ENCODE results near the gene HEMK1. TPM values are rescaled to one million over a fixed set of nuclear protein-coding genes. Genes with fewer than 3 reads are reported as not detected.

Gene HEMK1
- total RNA-seq, 2 donors from 2014 or later = 24.1 to 25.8 TPM

DNA sequence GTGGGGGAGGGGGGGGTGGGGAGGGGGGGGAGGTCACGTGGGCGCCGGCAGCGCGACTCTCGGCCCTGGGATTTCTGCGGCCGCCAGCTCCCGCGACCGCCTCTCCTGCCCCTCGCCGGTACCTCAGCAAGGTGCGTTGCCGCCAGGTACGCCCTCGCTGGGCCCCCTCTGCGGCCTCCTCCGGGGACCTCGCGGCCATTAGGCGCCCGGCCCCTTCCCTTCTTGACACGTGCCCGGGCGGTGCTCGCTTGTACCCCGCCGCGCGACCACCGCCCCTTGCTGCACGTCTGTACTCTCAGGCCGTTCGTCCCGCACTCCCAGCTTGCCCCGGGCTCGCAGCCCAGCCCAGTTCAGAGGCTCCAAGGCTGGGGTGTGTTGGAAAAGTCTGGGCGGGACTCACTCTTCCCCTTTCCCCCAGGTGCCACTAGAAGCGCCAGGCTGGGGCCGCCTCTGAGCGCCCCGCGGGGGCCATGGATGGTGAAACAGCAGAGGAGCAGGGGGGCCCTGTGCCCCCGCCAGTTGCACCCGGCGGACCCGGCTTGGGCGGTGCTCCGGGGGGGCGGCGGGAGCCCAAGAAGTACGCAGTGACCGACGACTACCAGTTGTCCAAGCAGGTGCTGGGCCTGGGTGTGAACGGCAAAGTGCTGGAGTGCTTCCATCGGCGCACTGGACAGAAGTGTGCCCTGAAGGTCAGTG, 47.9 kb downstream of the HEMK1 start, which contains the start of gene MAPKAPK3:
TSS of gene MAPKAPK3 (plus strand) at position 56 of the 696 bp plus-strand sequence. CDS start at position 471, 415 bp downstream.
- Mint-ChIP-seq H3K4me3 (peak within 1 kb of the TSS; percentile 71), H3K4me1 (peaks cover 15% of the 10 kb centered on the region), H3K36me3 (ENCODE audit: low read depth) (peaks cover 5% of the 10 kb centered on the region), H3K9me3 (no peaks in the 10 kb centered on the region), H3K27me3 (ENCODE audit: insufficient read depth) (peaks cover 23% of the 10 kb centered on the region), H3K27ac (peak within 1 kb of the TSS; percentile 86)
- peak within 1 kb of the TSS; percentile 68 for H3K9ac ChIP-seq (ENCODE audit: extremely low read depth, low read length, poor library complexity, severe bottlenecking)
- H3K4me3 ChIP-seq (ENCODE audit: low read length) = peak within 1 kb of the TSS; percentile 87
- no peak for DNase-seq
- H3K36me3 ChIP-seq (ENCODE audit: control insufficient read depth, insufficient read depth, low read length) = no peaks in the 10 kb centered on the region
- TF ChIP-seq, protein P1, sequence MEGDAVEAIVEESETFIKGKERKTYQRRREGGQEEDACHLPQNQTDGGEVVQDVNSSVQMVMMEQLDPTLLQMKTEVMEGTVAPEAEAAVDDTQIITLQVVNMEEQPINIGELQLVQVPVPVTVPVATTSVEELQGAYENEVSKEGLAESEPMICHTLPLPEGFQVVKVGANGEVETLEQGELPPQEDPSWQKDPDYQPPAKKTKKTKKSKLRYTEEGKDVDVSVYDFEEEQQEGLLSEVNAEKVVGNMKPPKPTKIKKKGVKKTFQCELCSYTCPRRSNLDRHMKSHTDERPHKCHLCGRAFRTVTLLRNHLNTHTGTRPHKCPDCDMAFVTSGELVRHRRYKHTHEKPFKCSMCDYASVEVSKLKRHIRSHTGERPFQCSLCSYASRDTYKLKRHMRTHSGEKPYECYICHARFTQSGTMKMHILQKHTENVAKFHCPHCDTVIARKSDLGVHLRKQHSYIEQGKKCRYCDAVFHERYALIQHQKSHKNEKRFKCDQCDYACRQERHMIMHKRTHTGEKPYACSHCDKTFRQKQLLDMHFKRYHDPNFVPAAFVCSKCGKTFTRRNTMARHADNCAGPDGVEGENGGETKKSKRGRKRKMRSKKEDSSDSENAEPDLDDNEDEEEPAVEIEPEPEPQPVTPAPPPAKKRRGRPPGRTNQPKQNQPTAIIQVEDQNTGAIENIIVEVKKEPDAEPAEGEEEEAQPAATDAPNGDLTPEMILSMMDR (conservative IDR thresholded peaks at IDR 0.05) = peak; percentile 15
- peaks cover under 1% of the 10 kb centered on the region for H3K4me1 ChIP-seq (ENCODE audit: control insufficient read depth, insufficient read depth, low read length)
- peaks cover 14% of the 10 kb centered on the region for H3K27me3 ChIP-seq (ENCODE audit: control insufficient read depth, insufficient read depth, low read length, poor library complexity, severe bottlenecking)
- WGBS, 2 experiments (ENCODE audit: insufficient coverage in 1 of 2, insufficient read length in 1 of 2) = 2 to 3% methylated on average over 37 to 57 of the region's 58 CpGs
- H3K9me3 ChIP-seq (ENCODE audit: control insufficient read depth, low read length) = no peaks in the 10 kb centered on the region
- peak within 1 kb of the TSS; percentile 47 for H3K27ac ChIP-seq (ENCODE audit: low read depth, low read length)

DNA sequence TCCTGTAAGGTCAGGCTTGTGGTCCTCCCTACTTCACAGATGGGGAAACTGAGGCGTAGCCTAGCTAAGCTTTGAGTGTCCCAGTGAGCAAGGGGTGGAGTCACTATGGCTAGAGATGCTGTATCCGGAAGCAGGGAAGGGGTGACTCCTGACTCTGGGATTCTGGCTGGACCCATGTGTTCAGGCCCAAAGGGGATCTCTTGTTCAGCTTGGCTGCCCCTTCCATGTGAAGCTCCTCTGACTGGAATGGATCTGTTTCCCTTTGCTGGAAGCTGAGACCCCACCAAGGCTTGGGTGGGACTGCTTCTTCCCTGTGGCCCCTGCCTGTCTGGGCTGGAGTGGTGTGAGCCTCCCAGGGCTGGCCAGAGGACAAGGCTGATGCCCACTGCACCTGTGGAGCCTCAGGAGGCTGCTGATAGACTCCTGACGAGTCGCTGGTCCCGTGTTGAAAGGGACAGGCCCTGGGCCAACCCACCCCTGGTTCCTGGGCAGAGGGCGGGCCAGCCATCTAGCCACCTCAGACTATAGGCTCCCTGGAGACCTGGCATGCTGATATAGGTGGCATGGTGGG, 48.7 kb downstream of the HEMK1 start:
- TF ChIP-seq, protein P1 (conservative IDR thresholded peaks at IDR 0.05) = no peak
- Mint-ChIP-seq H3K27ac (no peak overlapping the region), H3K27me3 (ENCODE audit: insufficient read depth) (peaks cover 15% of the 10 kb centered on the region), H3K9me3 (no peaks in the 10 kb centered on the region), H3K4me3 (peak overlapping the region; percentile 71), H3K4me1 (peaks cover 17% of the 10 kb centered on the region), H3K36me3 (ENCODE audit: low read depth) (peaks cover 5% of the 10 kb centered on the region)
- WGBS, 2 experiments (ENCODE audit: insufficient coverage in 1 of 2, insufficient read length in 1 of 2) = 84% methylated on average over 2 to 6 of the region's 6 CpGs
- H3K9ac ChIP-seq (ENCODE audit: extremely low read depth, low read length, poor library complexity, severe bottlenecking) = peak overlapping the region; percentile 68
- peaks cover 8% of the 10 kb centered on the region for H3K4me1 ChIP-seq (ENCODE audit: control insufficient read depth, insufficient read depth, low read length)
- peaks cover 8% of the 10 kb centered on the region for H3K27me3 ChIP-seq (ENCODE audit: control insufficient read depth, insufficient read depth, low read length, poor library complexity, severe bottlenecking)
- no peak overlapping the region for H3K27ac ChIP-seq (ENCODE audit: low read depth, low read length)
- no peaks in the 10 kb centered on the region for H3K9me3 ChIP-seq (ENCODE audit: control insufficient read depth, low read length)
- DNase-seq = no peak
- H3K36me3 ChIP-seq (ENCODE audit: control insufficient read depth, insufficient read depth, low read length) = no peaks in the 10 kb centered on the region
- peak overlapping the region; percentile 87 for H3K4me3 ChIP-seq (ENCODE audit: low read length)

DNA sequence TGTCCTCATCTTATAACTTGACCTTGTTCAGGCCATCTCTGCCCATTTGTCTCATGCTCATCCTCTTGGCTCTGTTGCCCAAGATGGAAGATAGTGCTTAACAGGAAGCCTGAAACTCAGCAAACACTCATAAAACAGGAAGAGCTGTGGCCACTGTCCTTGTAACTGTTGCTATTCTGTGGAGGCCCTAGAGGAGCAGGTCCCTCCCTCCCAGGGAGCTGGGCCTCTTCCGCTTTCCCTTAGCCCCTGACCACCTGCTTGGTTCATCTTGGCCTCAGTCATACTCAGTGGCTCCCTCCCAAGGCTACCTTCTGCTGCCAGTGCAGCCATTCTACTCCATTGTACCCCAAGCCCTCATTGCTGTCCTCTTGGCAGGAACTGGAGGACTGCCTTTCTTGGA, 51.1 kb downstream of the HEMK1 start:
- Histone ChIP-seq H3K36me3 (ENCODE audit: control insufficient read depth, insufficient read depth, low read length) (no peaks in the 10 kb centered on the region), H3K27ac (ENCODE audit: low read depth, low read length) (no peak overlapping the region), H3K4me3 (ENCODE audit: low read length) (no peak overlapping the region), H3K4me1 (ENCODE audit: control insufficient read depth, insufficient read depth, low read length) (peaks cover 18% of the 10 kb centered on the region), H3K9ac (ENCODE audit: extremely low read depth, low read length, poor library complexity, severe bottlenecking) (no peak overlapping the region), H3K27me3 (ENCODE audit: control insufficient read depth, insufficient read depth, low read length, poor library complexity, severe bottlenecking) (no peaks in the 10 kb centered on the region), H3K9me3 (ENCODE audit: control insufficient read depth, low read length) (no peaks in the 10 kb centered on the region)
- 83 to 86% methylated on average over 1 of the region's 1 CpG for WGBS, 2 experiments (ENCODE audit: insufficient coverage in 1 of 2, insufficient read length in 1 of 2)
- Mint-ChIP-seq H3K27ac (no peak overlapping the region), H3K4me3 (no peak overlapping the region), H3K36me3 (ENCODE audit: low read depth) (peaks cover 5% of the 10 kb centered on the region), H3K27me3 (ENCODE audit: insufficient read depth) (no peaks in the 10 kb centered on the region), H3K9me3 (no peaks in the 10 kb centered on the region), H3K4me1 (peaks cover 34% of the 10 kb centered on the region)
- TF ChIP-seq, protein P1 (conservative IDR thresholded peaks at IDR 0.05) = peak; percentile 29
- no peak for DNase-seq

Measured in endodermal cell (in vitro differentiated cells).